Kidney epithelial cell (primary cell): Measurements from ENCODE around the gene IMPA2. TPM values are rescaled to one million over a fixed set of nuclear protein-coding genes. Genes with fewer than 3 reads are reported as not detected.

Experiments used
- DNase-seq: peaks from one replicate; pipeline ENCODE4 v3.0.0-alpha.2; 2010; ENCODE audit warnings: low read depth
- H3K27me3 ChIP-seq: 2 replicates; pipeline ENCODE4 v1.6.0; 2011; ENCODE audit warnings: low read length; ENCODE audit not compliant: control insufficient read depth, insufficient read depth
- H3K36me3 ChIP-seq: 2 replicates; pipeline ENCODE4 v1.5.1; 2011; ENCODE audit warnings: low read length; ENCODE audit not compliant: control insufficient read depth, insufficient read depth
- H3K4me3 ChIP-seq: 2 replicates; pipeline ENCODE4 v1.5.1; 2011; ENCODE audit warnings: low read depth, mild to moderate bottlenecking, control low read depth, low read length
- total RNA-seq: library from RNA; depleted of rRNA; stranded (reverse); fragments of >200 nt; gene quantifications from 2 replicates; pipeline ENCODE4 v1.2.3, GENCODE V29; 2015
- TF ChIP-seq, protein P1 (sequence below): IDR thresholded peaks from 2 replicates; pipeline ENCODE4 v1.5.1; 2011; ENCODE audit warnings: mild to moderate bottlenecking, moderate library complexity, low read length, control low read depth, inconsistent platforms; ENCODE audit not compliant: insufficient read depth, poor library complexity, severe bottlenecking

The IMPA2 gene
- total RNA-seq, 1 donor from 2014 or later, result 24.9 TPM

DNA sequence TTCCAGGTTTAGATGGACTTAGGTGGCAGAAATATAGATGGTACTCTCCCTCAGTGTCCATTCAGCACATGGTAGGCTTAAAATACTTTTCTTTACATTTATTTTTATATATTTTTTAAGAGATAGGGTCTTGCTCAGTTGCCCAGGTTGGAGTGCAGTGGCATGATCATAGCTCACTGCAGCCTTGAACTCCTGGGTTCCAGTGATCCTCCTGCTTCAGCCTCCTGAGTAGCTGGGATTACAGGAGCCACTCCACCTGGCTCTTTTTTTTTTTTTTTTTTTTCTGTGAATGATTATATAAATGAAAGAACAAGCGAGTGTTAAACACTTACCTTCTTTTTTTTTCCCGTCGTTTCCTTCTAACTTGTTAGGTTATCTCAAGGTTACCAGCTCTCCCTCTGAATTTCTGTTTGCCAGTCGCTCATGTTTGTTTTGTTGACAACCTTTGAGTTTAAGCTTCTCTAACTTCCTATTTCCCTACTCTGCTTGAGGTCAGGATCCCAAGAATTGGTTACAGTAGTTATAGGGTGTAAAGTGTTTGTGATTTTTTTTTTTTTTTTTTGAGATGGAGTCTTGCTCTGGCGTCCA lies 18.9 kb downstream of the IMPA2 start:
- DNase-seq, result no peak
- H3K27me3 ChIP-seq, result no peaks in the 10 kb centered on the region
- no peak overlapping the region for H3K4me3 ChIP-seq
- no peaks in the 10 kb centered on the region for H3K36me3 ChIP-seq
- TF ChIP-seq, protein P1, sequence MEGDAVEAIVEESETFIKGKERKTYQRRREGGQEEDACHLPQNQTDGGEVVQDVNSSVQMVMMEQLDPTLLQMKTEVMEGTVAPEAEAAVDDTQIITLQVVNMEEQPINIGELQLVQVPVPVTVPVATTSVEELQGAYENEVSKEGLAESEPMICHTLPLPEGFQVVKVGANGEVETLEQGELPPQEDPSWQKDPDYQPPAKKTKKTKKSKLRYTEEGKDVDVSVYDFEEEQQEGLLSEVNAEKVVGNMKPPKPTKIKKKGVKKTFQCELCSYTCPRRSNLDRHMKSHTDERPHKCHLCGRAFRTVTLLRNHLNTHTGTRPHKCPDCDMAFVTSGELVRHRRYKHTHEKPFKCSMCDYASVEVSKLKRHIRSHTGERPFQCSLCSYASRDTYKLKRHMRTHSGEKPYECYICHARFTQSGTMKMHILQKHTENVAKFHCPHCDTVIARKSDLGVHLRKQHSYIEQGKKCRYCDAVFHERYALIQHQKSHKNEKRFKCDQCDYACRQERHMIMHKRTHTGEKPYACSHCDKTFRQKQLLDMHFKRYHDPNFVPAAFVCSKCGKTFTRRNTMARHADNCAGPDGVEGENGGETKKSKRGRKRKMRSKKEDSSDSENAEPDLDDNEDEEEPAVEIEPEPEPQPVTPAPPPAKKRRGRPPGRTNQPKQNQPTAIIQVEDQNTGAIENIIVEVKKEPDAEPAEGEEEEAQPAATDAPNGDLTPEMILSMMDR, result no peak

DNA sequence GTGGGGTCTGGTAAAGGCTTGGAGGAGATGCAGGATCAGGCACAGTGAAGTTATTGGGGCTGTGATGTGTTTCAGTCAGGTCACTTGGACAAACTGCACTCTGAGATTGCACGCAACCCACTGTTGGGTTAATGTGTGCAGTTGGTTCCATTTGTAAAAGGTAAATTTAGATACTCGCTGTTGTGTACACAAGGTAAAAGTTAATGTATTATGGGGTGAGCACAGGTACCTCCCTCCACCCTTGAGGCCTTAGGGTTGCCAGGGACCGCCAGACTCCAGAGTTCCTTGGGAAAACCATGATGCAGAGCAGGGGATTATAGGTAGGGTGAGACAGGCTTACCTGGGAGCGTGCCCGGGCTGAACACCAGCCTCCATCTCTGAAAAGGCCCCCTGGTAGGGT lies 20.1 kb downstream of the IMPA2 start:
- Histone ChIP-seq H3K27me3 (no peaks in the 10 kb centered on the region), H3K4me3 (no peak overlapping the region), H3K36me3 (peaks cover 1% of the 10 kb centered on the region)
- TF ChIP-seq, protein P1, result no peak
- DNase-seq, result no peak

DNA sequence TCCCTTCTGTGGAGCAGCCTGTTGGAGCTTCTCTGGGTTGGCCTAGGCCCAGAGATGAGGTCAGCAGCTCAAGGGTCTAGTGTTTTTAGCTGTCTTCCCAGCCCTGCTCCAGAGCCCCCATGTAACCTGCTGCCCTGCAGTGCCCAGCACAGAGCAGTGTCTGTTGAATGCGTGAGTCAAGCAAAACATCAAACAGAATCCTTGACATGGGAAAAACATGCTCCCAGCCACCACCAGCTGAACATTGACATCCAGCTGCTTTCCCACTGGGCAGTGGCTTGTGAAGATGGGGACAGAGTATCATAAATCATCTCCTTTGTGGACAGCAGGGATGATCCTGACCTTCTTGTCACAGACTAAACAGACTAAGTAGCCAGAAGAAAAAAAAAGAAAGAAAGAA lies 22.6 kb downstream of the IMPA2 start:
- Histone ChIP-seq H3K36me3 (peaks cover 1% of the 10 kb centered on the region), H3K4me3 (no peak overlapping the region), H3K27me3 (no peaks in the 10 kb centered on the region)
- DNase-seq, result no peak
- TF ChIP-seq, protein P1, result no peak

DNA sequence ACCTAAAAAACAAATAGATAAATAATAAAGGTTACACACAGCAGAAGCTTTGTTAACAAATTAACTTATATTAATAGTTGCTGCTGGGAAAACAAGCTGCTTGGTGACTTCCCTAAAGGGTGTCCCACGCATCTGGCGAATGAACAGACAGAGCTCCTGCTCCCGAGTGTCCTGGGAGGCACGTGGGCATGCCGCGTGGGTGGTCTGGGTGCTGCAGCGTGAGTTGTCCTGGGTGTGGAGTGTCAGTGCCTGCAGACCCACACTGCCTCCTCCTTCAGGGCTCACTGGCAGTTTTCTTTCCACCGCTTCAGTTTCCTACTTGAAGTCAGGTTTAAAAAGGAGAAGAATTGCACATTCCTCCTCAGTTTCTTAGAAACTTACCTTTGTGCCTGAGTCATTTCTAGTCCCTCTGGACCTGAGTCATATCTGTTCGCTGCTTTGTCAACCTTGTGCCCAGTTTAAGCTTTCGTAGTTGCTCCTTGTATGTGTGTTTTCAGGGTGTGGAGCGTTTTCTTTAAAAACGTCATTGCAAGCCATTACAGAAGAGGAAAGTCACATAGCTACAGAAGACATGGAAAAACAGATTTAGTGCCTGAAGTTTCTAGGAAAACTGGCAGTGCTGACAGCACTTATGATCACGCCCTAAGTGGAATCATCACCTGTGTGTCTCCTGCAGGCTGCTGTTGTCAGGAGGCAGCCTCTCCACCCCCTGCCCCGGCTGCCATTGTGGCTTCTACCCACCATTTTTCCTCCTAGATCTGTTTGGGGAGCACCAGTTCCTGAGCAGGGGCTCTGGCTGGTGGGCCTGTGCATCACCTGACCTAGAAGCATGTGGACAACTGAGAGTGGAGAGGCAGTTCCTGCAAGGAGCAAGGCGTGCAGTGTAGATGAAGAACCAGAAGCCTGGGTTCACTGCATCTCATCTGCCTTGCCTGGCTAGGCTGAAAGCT lies 24.5 kb downstream of the IMPA2 start:
- TF ChIP-seq, protein P1, result no peak
- Histone ChIP-seq H3K27me3 (no peaks in the 10 kb centered on the region), H3K4me3 (no peak overlapping the region), H3K36me3 (peaks cover 1% of the 10 kb centered on the region)
- DNase-seq, result no peak

DNA sequence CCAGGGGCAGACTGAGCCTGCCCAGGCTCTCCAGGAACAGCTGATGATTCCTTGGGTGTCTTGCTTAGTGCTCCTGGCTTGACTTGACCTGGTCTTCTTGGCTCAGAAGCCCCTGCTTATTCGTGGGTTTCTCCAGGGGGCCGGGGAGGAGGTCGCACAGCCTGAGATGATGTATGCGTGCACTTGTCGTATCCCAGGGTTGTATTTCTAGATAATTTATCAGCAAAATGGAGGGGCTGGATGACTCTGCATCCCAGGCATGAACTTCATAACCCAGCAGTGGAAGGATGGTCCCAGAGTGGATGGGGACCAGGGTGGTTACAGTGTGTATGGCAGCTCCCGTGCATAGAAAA lies 25.2 kb downstream of the IMPA2 start:
- H3K4me3 ChIP-seq, result no peak overlapping the region
- no peaks in the 10 kb centered on the region for H3K27me3 ChIP-seq
- peaks cover 1% of the 10 kb centered on the region for H3K36me3 ChIP-seq
- TF ChIP-seq, protein P1, result no peak
- no peak for DNase-seq
